GM10266 (cell line): ENCODE data around the gene ABCB7.
"Not testable (repeated sequence)": the region's sequence is repeated elsewhere in the genome, so short reads cannot be mapped to it uniquely, and the experiment has no call there.

ENCODE experiments used
- DNase-seq: peaks from one replicate; pipeline ENCODE4 v3.0.0; 2012; ENCODE audit errors: extremely low spot score
- CTCF ChIP-seq: IDR thresholded peaks from 2 replicates; pipeline ENCODE4 v1.5.1; 2012; ENCODE audit warnings: mild to moderate bottlenecking, low read depth; ENCODE audit not compliant: control insufficient read depth, insufficient read depth; ENCODE audit errors: missing control alignments

Gene ABCB7

DNA sequence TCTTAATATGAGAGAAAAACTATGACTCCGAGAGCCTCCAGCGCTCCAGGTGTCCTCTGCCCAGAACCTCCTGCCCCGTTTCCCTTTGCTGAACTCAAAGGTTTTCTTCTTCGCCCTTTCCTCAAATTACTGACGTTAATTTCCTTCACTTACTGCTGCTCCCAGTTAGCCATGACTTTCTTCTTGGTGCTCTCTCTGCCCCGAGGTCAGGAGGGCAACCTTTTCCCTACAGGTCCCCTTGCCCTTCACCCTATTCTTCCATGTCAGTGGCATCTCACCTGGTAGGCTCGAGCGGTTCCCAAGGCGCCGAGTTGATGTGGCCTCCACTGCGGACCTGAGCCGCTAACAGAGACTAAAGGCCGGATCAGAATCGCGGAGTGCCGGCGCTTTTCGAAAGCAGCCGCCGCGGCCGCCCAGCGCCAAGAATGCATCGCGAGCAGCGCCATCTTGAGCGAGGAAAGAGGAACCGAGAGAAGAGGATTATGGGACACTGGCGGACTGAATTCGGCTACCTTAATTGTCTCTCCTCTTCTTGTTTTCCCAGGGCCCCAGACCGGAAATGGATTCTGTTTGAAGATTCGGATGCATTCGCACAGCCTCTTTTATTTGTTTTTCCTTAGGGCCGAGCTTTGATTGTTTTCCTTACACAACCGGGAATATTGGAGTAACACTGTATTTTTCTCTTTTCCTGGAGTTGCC lies at the start of gene ABCB7:
Gene ABCB7, minus strand, starts transcription at position 457 of the 699 bp plus-strand sequence. Its CDS starts 11 bp downstream, at position 446.
- no peak for TF ChIP-seq CTCF

DNA sequence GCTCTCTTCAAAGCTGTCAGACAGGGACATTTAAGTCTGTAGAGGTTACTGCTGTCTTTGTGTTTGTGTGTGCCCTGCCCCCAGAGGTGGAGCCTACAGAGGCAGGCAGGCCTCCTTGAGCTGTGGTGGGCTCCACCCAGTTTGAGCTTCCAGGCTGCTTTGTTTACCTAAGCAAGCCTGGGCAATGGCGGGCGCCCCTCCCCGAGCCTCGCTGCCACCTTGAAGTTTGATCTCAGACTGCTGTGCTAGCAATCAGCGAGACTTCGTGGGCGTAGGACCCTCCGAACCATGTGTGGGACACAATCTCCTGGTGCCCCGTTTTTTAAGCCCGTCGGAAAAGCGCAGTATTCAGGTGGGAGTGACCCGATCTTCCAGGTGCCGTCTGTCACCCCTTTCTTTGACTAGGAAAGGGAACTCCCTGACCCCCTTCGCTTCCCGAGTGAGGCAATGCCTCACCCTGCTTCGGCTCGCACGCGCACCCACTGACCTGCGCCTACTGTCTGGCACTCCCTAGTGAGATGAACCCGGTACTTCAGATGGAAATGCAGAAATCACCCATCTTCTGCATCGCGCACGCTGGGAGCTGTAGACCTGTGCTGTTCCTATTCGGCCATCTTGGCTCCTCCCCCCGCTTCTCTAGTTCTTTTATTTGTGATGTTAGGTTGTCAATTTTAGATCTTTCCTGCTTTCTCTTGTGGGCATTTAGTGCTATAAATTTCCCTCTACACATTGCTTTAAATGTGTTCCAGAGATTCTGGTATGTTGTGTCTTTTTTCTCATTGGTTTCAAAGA lies 32.5 kb upstream of the ABCB7 start:
- not testable (repeated sequence) for DNase-seq

More for the DNA sequence above, at the start of gene ABCB7:
- DNase-seq: peak; percentile 40

- DNase-seq: no peak
- no peak for TF ChIP-seq CTCF
Observed at GRCh38 chrX:75181721-75182120, 25.6 kb upstream of the ABCB7 start.

GRCh38 chrX:75179536-75180293 lies 23.6 kb upstream of the ABCB7 start:
- DNase-seq: not testable (repeated sequence)

GRCh38 chrX:75172257-75172890 lies 16.3 kb upstream of the ABCB7 start:
- not testable (repeated sequence) for DNase-seq

- no peak for TF ChIP-seq CTCF
- no peak for DNase-seq
Observed at GRCh38 chrX:75158054-75158453, 2.0 kb upstream of the ABCB7 start.

- no peak for DNase-seq
- TF ChIP-seq CTCF: no peak
Observed at GRCh38 chrX:75156531-75156945, 455 bp upstream of the ABCB7 start.

- TF ChIP-seq CTCF: no peak
- DNase-seq: no peak
Observed at GRCh38 chrX:75155447-75155826, 646 bp downstream of the ABCB7 start.
